ENCODE results near the gene STK38.

DNA sequence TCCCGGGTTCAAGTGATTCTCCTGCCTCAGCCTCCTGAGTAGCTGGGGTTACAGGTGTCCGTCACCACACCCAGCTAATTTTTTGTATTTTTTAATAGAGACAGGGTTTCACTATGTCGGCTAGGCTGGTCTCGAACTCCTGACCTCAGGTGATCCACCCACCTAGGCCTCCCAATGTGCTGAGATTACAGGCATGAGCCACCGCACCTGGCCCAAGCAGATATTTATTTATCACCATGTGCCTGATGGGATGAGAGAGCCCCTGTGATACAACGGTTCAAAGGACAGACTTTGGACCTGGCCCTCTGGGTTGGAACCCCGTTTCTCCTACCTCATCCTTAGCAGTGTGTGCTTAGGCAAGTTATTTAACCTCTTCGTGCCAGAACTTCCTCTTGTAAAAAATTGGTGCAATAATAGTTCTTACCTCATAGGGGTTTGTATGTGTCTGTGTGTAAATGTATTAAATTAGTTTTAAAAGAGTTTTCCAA, 19.2 kb upstream of the STK38 start:
- TF ChIP-seq CTCF (conservative IDR thresholded peaks at IDR 0.05; ENCODE audit: low read depth, low read length) = no peak
- TF ChIP-seq EZH2 (IDR thresholded peaks at IDR 0.05; ENCODE audit: borderline replicate concordance, low read depth, low read length, poor library complexity, severe bottlenecking) = no peak

Data from A673 (cell line).